ENCODE data around the gene WDFY1.
"Not testable (repeated sequence)": the region's sequence is repeated elsewhere in the genome, so short reads cannot be mapped to it uniquely, and the experiment has no call there.

The WDFY1 gene

GRCh38 chr2:223896833-223897311 lies 48.3 kb downstream of the WDFY1 start:
- in situ Hi-C loops (cut with HindIII; ENCODE audit: low pct_unique_long_range_greater_than_20kb, low sequenced_read_pairs), result no loop called here
- no peak for TF ChIP-seq JUND (IDR thresholded peaks at IDR 0.05; ENCODE audit: low read depth)
- no peak for DNase-seq (ENCODE audit: low read depth in 1 of 2, low spot score in 1 of 2)

GRCh38 chr2:223894968-223895367 lies 50.2 kb downstream of the WDFY1 start:
- DNase-seq (ENCODE audit: low read depth in 1 of 2, low spot score in 1 of 2), result no peak
- no peak for TF ChIP-seq JUND (IDR thresholded peaks at IDR 0.05; ENCODE audit: low read depth)
- in situ Hi-C loops (cut with HindIII; ENCODE audit: low pct_unique_long_range_greater_than_20kb, low sequenced_read_pairs), result no loop called here

- DNase-seq (ENCODE audit: low read depth in 1 of 2, low spot score in 1 of 2), result no peak
These were observed 51.1 kb downstream of the WDFY1 start for GRCh38 chr2:223894009-223894408.

GRCh38 chr2:223890721-223891120 lies 54.4 kb downstream of the WDFY1 start:
- DNase-seq (ENCODE audit: low read depth in 1 of 2, low spot score in 1 of 2), result no peak
- TF ChIP-seq JUND (IDR thresholded peaks at IDR 0.05; ENCODE audit: low read depth), result no peak
- in situ Hi-C loops (cut with HindIII; ENCODE audit: low pct_unique_long_range_greater_than_20kb, low sequenced_read_pairs), result no loop called here

More at GRCh38 chr2:223894009-223894408, 51.1 kb downstream of the WDFY1 start:
- no peak for TF ChIP-seq JUND (IDR thresholded peaks at IDR 0.05; ENCODE audit: low read depth)
- in situ Hi-C loops (cut with HindIII; ENCODE audit: low pct_unique_long_range_greater_than_20kb, low sequenced_read_pairs), result no loop called here

GRCh38 chr2:223889229-223889628 lies 55.9 kb downstream of the WDFY1 start:
- TF ChIP-seq JUND (IDR thresholded peaks at IDR 0.05; ENCODE audit: low read depth), result no peak
- no peak for DNase-seq (ENCODE audit: low read depth in 1 of 2, low spot score in 1 of 2)
- in situ Hi-C loops (cut with HindIII; ENCODE audit: low pct_unique_long_range_greater_than_20kb, low sequenced_read_pairs), result no loop called here

- DNase-seq (ENCODE audit: low read depth in 1 of 2, low spot score in 1 of 2), result no peak
- no peak for TF ChIP-seq JUND (IDR thresholded peaks at IDR 0.05; ENCODE audit: low read depth)
- in situ Hi-C loops (cut with HindIII; ENCODE audit: low pct_unique_long_range_greater_than_20kb, low sequenced_read_pairs), result no loop called here
These were observed 56.9 kb downstream of the WDFY1 start for GRCh38 chr2:223888251-223888650.

- no peak for TF ChIP-seq JUND (IDR thresholded peaks at IDR 0.05; ENCODE audit: low read depth)
- in situ Hi-C loops (cut with HindIII; ENCODE audit: low pct_unique_long_range_greater_than_20kb, low sequenced_read_pairs), result no loop called here
- peak in 1 of 2 experiments; percentile 34 for DNase-seq (ENCODE audit: low read depth in 1 of 2, low spot score in 1 of 2)
These were observed 58.0 kb downstream of the WDFY1 start for GRCh38 chr2:223887127-223887526.

GRCh38 chr2:223886726-223887125 lies 58.4 kb downstream of the WDFY1 start:
- DNase-seq (ENCODE audit: low read depth in 1 of 2, low spot score in 1 of 2), result no peak
- in situ Hi-C loops (cut with HindIII; ENCODE audit: low pct_unique_long_range_greater_than_20kb, low sequenced_read_pairs), result no loop called here
- no peak for TF ChIP-seq JUND (IDR thresholded peaks at IDR 0.05; ENCODE audit: low read depth)

- DNase-seq (ENCODE audit: low read depth in 1 of 2, low spot score in 1 of 2), result no peak
- TF ChIP-seq JUND (IDR thresholded peaks at IDR 0.05; ENCODE audit: low read depth), result no peak
- in situ Hi-C loops (cut with HindIII; ENCODE audit: low pct_unique_long_range_greater_than_20kb, low sequenced_read_pairs), result no loop called here
These were observed 60.7 kb downstream of the WDFY1 start for GRCh38 chr2:223884399-223884798.

- no peak for TF ChIP-seq JUND (IDR thresholded peaks at IDR 0.05; ENCODE audit: low read depth)
- no peak for DNase-seq (ENCODE audit: low read depth in 1 of 2, low spot score in 1 of 2)
- in situ Hi-C loops (cut with HindIII; ENCODE audit: low pct_unique_long_range_greater_than_20kb, low sequenced_read_pairs), result no loop called here
These were observed 62.4 kb downstream of the WDFY1 start for GRCh38 chr2:223882715-223883114.

GRCh38 chr2:223880796-223881195 lies 64.3 kb downstream of the WDFY1 start:
- DNase-seq (ENCODE audit: low read depth in 1 of 2, low spot score in 1 of 2), result no peak
- no peak for TF ChIP-seq JUND (IDR thresholded peaks at IDR 0.05; ENCODE audit: low read depth)
- in situ Hi-C loops (cut with HindIII; ENCODE audit: low pct_unique_long_range_greater_than_20kb, low sequenced_read_pairs), result no loop called here

- DNase-seq (ENCODE audit: low read depth in 1 of 2, low spot score in 1 of 2), result no peak
- TF ChIP-seq JUND (IDR thresholded peaks at IDR 0.05; ENCODE audit: low read depth), result no peak
- in situ Hi-C loops (cut with HindIII; ENCODE audit: low pct_unique_long_range_greater_than_20kb, low sequenced_read_pairs), result no loop called here
These were observed 67.3 kb downstream of the WDFY1 start for GRCh38 chr2:223877721-223878410.

GRCh38 chr2:223873672-223874071 lies 71.5 kb downstream of the WDFY1 start:
- in situ Hi-C loops (cut with HindIII; ENCODE audit: low pct_unique_long_range_greater_than_20kb, low sequenced_read_pairs), result no loop called here
- no peak for DNase-seq (ENCODE audit: low read depth in 1 of 2, low spot score in 1 of 2)
- TF ChIP-seq JUND (IDR thresholded peaks at IDR 0.05; ENCODE audit: low read depth), result no peak

GRCh38 chr2:223872772-223873171 lies 72.4 kb downstream of the WDFY1 start:
- DNase-seq (ENCODE audit: low read depth in 1 of 2, low spot score in 1 of 2); in situ Hi-C loops (cut with HindIII; ENCODE audit: low pct_unique_long_range_greater_than_20kb, low sequenced_read_pairs): not testable (repeated sequence)

- DNase-seq (ENCODE audit: low read depth in 1 of 2, low spot score in 1 of 2); in situ Hi-C loops (cut with HindIII; ENCODE audit: low pct_unique_long_range_greater_than_20kb, low sequenced_read_pairs): not testable (repeated sequence)
These were observed 73.5 kb downstream of the WDFY1 start for GRCh38 chr2:223871661-223872060.

Measured in T47D (cell line).